HT1080 (cell line): ENCODE measurements around the gene DNAJC21. TPM values are rescaled to one million over a fixed set of nuclear protein-coding genes. Genes with fewer than 3 reads are reported as not detected.

Experiments used
- DNase-seq: peaks from one replicate; pipeline ENCODE4 v3.0.0-alpha.2; 2015; ENCODE audit warnings: low read depth
- total RNA-seq: library from RNA; depleted of rRNA; stranded (reverse); fragments of >200 nt; shearing (Covaris generic); gene quantifications from 2 replicates; pipeline ENCODE4 v1.2.3, GENCODE V29; 2014; rRNA removed

DNAJC21 gene
- total RNA-seq, 1 experiment from 2014 or later, result 23.5 TPM

GRCh38 chr5:34977934-34978613, 48.7 kb downstream of the DNAJC21 start:
- DNase-seq, result no peak

- DNase-seq, result no peak
Measured at GRCh38 chr5:34978681-34979080, 49.3 kb downstream of the DNAJC21 start.

- DNase-seq, result no peak
Measured at GRCh38 chr5:34982823-34983222, 53.5 kb downstream of the DNAJC21 start.

DNA sequence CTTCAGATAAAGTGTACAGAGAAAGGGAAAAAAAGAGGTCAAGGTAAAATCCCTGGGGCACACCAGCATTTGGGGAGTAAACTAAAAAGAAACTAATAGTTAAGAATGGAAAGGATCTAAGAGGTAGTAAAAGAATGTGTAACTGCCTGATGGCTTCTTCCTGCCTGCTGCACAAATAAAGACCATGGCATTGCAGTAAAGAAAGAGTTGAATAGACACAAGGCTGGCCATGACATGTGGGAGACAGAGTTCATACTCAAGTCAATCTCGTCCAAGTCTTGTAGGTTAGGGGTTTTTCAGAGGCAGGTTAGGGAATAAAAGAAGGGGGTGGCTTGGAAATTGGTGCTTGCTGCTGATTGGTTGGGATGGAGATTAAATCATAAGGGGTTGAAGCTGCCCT, 57.6 kb downstream of the DNAJC21 start:
- DNase-seq, result no peak

- no peak for DNase-seq
Measured at GRCh38 chr5:34991486-34992238, 62.3 kb downstream of the DNAJC21 start.

DNA sequence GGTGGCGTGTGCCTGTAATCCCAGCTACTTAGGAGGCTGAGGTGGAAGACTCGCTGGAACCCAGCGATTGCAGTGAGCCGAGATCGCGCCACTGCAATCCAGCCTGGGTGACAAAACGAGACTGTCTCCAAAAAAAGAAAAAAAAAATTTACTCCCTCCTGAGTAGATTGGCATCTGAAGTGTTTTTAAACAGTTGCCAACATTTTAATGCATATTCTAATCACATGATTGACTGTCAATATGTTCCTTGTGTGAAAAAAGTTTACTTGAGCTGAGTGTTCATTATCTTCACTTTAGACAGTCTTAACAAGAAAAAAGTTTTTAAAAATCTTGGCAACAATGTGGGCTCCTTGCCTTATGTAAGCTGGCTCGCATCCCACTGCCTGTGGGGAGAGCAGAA, 64.6 kb downstream of the DNAJC21 start:
- DNase-seq, result no peak

DNA sequence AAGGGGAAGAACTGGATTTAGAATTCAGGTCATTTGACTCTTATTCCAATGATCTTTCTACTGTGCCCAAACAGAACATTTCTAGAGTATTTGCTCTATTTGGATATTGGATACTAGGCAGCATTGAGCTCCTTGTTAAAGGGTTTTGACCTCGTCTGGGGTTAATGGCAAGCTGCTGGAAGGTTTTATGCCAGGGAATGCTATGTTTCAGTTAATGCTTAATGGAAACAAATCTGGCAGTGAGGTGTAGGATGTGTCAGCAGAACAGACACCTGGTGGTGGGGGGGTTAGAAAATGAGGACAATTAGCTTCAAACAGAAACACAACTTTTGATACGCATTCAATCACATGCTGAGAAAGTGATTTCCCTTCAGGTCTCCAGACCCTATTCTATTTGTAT, 66.9 kb downstream of the DNAJC21 start:
- DNase-seq, result no peak

- DNase-seq, result peak; percentile 41
Measured at GRCh38 chr5:34998058-34998789, 68.9 kb downstream of the DNAJC21 start.

DNA sequence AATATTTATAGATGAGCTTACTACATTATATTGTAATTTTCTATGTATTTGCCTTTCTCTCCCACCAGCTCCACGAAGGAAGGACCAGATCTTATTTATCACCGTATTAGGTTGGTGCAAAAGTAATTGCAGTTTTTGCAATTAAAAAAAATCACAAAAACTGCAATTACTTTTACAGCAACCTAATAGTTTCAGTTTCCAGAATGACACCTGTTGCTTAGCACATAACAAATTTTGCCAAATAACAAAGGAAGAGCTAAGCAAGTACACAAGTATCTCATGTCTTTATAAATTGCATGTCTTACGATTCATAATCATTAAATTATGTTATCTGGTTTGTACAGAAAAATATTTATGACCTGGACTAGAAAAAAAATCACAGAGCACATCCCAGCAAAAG, 72.5 kb downstream of the DNAJC21 start:
- no peak for DNase-seq

GRCh38 chr5:35002459-35002858, 73.1 kb downstream of the DNAJC21 start:
- DNase-seq, result no peak

DNA sequence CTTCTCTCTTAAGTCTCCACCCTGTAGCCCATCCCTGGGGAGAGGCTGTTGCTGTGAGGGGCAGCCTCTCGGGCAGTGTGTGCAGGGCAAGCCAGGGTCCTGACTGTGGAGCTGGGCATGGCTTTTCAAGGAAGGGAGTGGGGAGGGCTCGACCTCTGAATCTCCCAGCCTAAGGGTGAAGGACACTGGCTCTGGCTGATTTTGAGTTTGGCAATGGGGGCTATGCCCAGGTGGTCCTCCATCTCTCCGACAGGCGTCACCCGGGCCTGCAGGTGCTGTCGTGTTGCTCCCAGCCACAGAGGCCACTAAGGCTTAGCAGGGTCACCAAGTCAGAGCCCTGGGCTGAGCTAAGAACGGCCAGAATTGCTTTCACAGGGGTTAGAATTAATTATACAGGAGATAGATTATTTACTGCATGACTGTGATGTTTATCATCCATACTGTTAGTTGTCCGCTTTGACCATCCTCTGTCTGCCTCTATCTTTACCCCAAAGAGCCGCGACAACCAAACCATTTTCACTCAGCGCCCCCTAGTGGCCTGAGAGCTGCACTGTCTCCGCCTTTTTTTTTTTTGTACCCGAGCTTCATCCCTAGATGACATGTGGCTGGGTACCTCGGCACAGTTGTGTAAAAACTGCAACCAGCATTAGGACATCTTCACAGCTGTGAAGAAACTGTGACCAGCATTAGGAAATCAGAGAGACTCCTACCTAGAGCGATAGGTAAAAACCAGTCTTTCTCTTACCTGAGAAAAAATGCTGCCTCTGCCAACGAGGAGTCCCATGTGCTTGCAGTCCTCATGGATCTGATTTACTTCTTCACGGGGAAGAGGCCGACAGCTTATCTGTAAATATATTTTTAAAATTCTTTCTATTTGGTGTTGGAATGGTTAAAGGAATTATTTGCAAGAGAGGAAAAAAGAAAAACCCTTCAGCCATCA, 73.9 kb downstream of the DNAJC21 start:
- peak; percentile 65 for DNase-seq

DNA sequence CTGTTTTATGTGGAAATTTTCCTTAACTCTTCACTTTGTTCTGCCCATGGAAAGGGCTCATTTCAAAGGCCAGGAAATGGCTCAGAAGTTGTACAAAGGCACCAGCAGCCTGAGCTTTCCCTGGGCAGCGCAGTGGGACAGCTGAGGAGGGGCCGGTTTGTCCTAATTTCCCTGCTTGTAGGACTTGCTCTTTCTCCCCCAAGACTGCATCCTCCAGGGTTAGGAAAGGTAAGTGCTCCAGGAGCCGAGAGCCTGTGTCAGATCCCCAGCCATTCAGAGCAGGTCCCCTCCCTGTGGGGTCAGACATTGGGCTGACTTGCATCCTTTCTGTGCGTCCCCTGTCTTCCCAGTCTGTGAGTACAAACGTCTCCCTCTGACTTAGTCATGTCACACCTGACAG, 74.8 kb downstream of the DNAJC21 start:
- no peak for DNase-seq

- DNase-seq, result no peak
Measured at GRCh38 chr5:35004771-35005170, 75.4 kb downstream of the DNAJC21 start.

Other genes with a start within 250 kb of the DNAJC21 start
- gene TTC23L, start 90.4 kb upstream of the DNAJC21 start, total RNA-seq, result not detected in 2 replicates
- gene RAD1, start 14.1 kb upstream of the DNAJC21 start, total RNA-seq, result 79.0 and 113 TPM in 2 replicates
- 90.4 and 108 TPM in 2 replicates for gene BRIX1, start 13.8 kb upstream of the DNAJC21 start, total RNA-seq
- not detected in 2 replicates for gene AGXT2, start 118.4 kb downstream of the DNAJC21 start, total RNA-seq